ENCODE measurements around the gene FBXO30.

The FBXO30 gene, protein sequence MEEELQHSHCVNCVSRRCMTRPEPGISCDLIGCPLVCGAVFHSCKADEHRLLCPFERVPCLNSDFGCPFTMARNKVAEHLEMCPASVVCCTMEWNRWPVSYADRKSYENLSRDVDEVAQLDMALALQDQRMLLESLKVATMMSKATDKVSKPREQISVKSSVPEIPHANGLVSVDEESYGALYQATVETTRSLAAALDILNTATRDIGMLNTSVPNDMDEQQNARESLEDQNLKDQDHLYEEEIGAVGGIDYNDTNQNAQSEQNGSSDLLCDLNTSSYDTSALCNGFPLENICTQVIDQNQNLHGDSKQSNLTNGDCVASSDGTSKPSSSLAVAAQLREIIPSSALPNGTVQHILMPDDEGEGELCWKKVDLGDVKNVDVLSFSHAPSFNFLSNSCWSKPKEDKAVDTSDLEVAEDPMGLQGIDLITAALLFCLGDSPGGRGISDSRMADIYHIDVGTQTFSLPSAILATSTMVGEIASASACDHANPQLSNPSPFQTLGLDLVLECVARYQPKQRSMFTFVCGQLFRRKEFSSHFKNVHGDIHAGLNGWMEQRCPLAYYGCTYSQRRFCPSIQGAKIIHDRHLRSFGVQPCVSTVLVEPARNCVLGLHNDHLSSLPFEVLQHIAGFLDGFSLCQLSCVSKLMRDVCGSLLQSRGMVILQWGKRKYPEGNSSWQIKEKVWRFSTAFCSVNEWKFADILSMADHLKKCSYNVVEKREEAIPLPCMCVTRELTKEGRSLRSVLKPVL

DNA sequence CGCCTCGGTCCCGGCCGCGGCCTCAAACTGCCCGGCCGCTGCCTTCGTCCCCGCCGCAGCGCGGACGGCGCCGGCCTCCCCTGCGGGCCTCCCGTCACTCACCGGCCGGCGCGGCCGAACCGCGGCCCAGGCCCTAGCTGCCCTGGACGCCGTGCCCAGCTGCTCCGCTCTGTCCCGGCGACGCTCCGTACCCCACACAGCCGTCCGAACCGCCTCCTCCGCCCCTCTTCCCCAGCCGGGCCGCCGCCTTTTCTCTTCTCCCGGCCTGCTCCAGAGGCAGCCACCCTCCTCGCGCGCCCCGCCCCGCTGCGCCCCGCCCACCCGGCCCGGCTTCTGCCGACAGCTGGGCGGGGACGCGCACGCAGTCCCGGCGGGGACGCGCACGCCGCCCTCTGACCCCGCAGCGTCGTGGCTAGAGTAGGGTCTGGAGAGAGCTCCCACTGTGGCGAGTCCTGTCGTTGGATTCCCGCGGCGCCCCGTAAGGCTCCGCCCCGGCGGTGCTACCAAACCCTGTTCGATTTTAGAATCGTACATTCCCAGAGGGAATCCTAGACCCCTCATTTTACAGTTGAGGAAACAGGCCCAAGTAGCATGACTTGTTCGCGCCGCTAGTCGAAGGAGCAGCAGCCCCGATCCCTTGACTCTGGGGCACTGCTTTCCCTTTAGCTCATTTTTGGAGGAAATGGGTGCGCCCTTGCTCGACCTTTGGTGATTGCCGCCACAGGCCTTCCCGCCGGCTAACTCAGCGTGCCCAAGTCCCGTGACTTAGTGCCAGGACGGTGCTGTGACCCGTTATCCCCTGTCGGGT is at the start of gene FBXO30:
TSS of gene FBXO30 (minus strand) at position 295 of the 808 bp plus-strand sequence. CDS start 8,390 bp downstream, outside the sequence.
- peak; percentile 68 to 98 for DNase-seq

DNA sequence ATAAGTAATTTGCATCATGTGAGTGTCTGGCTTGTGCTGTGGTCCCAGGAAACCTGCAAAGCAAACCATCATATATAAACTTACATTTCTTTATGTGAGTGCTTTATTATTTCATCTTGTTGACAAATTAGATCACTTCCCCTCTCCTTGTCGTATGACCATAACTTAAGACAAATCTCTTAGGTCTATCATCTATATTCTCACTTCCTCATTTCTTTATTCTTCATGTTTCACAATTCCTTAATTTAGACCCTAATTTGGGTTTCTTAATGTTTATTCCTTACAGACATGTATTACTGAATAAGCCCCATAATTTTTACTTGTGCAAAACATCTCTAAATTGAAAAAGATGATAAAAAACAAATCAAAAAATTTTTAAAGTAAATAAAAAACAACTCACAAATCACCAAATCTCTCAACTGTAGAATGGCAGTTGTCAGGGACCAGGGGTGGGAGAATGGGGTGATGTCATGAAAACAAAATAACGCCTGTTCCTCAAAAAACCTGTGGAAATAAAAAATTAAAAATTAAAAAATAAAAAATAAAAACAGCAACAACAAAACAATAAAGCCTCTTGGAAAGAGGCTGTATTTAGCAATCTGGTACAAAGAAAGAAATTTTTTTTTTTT is 49.5 kb upstream of the FBXO30 start:
- DNase-seq: no peak

DNA sequence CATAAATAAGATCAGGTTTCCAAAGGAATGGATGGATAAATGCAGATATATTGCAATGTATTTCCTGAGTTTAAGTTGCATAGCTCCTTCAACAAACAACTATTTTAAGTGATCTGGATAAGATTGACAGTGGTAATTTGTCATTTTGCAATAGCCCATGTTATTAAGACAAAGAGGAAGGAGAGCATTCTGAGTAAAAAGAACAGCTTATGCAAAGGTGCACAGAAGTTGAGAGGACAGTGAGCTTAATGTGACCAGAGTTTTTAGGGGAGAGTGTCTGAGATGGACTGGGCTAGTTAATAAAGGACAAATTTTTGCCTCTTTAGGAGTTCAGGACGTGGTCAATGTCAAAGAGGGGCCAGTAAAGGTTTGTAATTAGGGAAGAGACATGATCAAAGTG is 48.8 kb upstream of the FBXO30 start:
- no peak for DNase-seq

DNA sequence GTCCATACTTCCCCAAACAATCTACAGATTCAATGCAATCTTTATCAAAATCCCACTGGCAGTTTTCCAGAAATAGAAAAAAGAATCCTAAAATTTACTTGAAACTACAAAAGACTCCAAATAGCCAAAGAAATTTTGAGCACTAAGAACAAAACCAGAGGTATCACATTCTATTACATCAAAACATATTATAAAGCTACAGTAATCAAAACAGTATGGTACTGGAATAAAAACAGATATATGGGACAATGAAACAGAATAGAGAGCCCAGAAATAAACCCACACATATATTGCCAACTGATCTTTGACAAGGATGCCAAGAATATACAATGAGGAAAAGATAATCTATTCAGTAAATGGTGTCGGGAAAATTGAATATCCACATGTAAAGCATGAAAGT is 46.0 kb upstream of the FBXO30 start:
- DNase-seq: no peak

DNA sequence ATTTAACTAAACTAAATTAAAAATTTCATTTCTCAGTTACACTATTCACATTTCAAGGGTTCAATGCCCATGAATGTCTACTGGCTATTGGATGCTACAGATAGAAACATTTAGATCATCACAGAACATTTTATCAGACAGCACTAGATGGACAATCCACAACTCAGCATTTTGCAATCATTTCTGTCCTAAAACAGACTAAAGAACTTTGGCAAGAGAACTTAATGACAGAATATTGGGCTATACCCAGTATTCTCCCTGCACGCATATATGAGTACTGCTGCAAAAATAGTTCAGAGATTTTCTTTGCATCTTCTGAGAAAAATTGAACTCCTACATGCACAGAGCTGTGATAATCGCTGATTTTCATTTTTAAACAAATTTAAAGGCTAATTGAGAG is 36.1 kb upstream of the FBXO30 start:
- DNase-seq: no peak

DNA sequence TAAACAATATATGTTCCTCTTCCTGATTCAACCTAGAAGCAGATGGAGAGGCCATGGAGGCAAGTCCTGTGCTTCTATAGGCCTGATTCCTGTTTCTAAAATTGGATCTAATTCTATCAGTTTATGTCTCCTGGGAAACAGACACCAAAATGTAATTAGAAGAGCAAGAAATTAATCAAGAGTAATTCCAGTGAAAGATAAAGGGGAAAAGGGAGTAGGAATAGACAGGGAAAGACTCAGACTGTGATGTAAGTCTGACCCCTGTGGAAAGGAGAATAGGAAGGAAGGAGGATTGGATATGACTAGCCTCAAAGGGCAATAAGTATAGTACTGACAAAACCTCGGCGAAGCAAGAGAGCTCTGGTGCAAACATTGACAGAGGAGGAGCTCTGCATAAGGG is 33.9 kb upstream of the FBXO30 start:
- DNase-seq: no peak

DNA sequence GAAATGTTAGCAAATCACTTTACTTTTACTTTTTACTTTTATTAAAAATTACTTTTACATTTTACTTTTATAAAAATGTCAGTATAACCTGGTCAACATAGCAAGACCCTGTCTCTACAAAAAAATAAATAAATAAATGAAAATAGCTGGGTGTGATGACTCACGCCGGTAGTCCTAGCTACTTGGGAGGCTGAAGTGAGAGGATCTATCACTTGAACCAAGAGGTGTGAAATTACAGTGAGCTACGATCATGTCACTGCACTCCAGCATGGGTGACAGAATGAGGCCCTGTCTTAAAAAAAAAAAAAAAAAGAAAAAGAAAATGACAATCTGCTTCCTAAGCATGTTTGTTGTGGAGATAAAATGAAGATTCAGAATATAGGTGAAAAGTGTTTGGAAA is 31.0 kb upstream of the FBXO30 start:
- no peak for DNase-seq

DNA sequence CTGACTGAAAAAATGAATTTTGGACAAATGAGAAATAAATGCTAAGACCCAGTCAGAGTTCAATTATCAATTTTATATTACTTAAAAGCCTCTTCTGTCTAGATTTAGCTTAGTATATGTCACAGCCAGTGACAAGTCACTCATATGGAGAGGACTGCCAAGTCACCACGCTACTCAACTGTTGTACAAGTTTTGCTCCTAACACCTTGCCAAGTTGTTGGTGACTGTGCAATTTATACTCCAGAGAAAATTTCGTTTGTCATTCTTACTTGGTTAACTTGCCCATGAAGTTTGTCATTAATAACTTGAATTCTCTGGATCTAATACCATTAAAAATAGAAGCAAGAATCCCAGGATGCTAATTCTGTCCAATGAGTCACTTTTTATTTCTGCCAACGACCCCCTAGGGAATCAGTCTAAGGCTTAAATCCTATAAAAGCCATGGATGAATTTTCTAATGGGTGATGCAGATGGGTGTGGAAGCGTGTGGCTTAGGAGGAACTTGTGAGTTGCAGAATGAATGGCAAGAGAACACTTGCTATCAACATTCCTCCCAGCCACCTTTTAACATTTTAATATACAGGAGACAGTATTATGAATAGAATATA is 30.4 kb upstream of the FBXO30 start:
- DNase-seq: no peak

DNA sequence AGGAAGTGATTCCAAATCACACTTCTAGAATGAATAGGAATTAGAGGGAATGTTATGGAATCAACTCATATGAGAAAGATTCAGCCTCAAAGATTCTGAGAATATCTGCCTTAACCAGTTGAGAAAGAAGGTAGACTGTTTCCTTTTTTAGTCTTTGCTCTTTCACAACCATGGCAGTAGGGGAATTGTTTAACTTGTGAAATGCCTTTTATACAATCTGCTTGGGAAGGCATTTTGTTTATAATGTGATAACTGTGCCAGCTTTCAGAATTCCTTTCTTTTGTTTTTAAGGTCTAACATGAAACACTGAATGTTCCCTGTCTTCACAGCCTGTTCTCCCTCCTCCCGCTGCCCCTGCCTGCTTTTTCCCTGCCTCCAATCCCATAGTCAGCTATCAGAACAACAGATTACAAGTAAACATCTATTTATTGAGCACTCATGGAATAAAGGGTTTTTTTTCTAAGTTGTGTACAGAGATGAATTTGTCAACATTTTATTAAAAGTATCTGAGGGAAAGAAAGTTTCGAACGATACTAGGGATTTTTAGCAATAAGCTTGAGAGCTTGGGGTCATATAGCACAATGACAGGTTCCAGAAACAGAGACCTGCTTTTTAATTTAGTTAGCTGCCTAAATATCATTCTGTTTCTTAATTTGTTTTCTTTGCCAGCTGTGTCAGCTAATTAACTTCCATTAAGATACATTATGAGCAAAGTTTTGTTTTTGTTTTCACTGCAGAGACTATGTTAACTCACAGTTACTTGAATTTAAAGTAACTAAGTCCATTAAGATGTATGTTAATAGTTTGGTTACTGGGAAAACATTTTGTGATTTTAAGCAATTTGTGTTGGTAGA is 28.3 kb upstream of the FBXO30 start:
- DNase-seq: no peak

DNA sequence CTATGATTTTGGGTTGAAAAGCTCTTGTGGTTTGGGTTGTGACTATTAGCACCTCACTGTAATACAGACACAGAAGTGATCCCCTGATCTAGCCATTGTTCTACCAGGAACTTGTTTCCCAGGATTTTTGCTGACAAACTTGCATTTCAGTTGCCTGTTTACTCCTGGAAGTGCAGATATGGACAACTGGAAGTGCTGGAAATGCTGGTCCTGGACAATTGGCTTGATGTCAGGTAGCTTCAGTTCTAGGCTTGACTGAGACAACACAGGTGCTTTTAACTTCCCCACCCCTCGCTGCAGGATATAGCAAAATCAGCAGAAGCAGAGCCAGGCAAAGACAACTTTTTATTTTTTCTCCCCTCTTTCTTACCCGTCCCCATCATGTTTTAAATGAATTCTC is 27.1 kb upstream of the FBXO30 start:
- no peak for DNase-seq

DNA sequence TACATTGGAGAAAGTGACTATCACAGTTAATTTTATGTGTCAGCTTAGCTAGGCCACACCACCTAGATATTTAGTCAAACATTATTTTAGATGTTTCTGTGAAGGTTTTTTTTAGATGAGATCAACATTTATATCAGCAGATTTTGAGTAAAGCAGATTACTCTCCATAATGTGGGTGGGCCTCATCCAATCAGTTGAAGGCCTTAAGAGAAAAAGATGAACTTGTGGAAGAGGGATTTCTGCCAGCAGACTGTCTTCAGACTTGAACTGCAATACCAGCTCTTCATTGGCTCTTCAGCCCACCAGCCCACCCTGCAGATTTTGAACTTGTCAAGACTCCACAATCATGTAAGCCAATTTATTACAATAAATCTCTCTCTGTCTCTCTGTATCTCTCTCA is 25.1 kb upstream of the FBXO30 start:
- no peak for DNase-seq

DNA sequence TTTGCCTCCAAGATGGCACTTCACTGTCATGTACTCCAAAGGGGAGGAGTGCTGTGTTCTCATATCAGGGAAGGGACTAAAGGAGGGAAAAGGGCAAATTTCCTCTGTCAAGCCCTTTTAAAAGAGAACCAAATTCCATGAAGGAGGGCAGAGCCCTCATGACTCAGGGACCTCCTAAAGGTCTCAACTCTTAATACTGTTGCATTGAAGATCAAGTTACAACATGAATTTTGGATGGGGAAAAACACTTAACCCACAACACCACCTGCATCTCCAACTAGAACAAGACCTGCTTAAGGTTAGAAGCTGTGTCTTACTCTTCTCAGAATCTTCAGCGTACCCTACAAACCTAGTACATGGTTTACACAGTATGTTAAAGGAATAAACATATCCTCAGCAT is 23.7 kb upstream of the FBXO30 start:
- DNase-seq: no peak

DNA sequence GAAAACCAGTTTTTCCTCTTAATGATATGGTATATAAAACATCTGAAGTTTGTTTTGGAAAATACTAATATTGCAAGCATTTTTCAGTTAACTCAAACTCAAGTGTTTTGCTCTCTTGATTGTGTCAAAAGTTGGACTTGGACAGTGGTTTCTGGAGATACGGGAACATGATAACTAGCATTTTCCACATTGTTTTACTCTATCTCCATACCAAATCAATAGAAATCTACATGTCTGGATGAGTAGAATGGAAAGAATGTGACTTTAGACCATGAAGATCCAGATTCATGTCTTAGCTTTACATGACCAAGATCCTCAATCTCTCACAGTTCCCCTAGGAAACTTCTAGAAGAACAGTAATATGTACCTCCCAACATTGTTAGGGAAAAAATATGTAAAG is 22.2 kb upstream of the FBXO30 start:
- no peak for DNase-seq

DNA sequence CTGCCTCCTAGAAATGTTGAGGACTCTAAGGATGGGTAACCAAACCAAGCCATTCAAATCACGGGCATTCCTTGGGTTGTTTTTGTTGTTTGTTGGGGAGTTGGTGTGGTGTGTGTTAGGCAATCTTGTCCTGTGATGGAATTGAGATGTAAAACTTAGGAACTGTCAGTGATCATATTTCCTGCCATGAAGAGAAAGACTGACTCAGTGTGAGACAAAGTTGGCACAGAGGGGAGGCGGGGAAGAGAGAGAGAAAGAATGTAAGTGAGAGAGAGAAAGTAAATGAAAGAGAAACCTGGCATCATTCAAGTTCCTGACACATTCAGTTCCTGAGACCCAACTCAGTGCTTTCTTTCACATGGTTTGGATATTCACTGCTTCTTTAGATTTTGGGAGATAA is 21.6 kb upstream of the FBXO30 start:
- peak in 1 of 2 donors; percentile 15 for DNase-seq

DNA sequence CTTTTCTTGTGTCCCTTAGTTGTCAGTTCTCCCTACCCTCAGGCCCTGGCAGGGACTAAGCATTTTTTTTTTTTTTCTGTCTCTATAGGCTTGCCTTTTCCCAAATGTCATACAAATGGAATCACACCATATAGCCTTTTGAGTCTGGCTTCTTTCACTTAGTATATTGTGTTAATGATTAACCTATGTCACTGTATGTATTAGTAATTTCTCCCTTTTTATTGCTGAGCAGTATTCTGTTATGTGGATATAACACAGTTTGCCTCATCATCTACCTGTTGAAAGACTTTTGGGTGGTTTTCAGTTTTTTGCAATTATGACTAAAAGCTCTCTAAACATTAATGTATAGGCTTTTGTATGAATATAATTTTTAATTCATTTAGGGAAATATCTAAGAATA is 16.0 kb upstream of the FBXO30 start:
- no peak for DNase-seq

DNA sequence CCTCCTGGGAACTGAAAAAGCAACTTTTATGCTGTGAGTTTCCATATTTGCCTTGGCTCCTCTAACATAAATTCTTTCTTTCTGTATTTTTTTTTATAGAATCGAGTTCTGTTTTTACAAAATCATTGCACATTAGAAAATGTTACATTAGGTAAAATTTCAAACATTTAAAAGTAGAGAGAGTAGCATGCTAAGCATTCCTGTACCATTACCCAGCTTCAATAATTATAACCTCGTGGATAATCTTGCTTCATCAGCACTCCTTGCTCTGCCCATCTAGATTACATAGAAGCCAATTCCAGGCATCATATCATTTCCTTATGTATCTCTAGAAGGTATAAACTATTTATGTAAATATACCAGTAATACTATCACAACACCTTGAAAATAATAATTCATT is 15.4 kb upstream of the FBXO30 start:
- no peak for DNase-seq

DNA sequence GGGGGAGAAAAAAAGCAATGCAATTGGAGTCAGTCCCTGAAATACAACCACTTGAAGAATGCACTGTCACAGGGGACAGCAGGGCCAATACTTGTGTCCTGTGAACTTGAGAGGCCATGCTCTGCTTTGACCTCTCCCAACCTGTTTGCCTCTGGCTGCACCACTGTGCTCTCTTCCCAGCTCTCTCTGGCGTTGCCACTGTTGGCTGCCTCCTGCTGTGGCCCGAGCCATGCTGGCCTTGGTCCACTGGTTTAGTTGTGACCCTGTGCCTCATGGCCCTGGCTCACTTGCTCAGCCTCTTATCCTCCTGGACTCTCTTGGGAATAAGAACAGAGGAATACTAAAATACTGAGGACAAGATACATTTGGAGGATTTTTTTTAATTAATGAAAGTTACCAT is 14.5 kb upstream of the FBXO30 start:
- DNase-seq: no peak

DNA sequence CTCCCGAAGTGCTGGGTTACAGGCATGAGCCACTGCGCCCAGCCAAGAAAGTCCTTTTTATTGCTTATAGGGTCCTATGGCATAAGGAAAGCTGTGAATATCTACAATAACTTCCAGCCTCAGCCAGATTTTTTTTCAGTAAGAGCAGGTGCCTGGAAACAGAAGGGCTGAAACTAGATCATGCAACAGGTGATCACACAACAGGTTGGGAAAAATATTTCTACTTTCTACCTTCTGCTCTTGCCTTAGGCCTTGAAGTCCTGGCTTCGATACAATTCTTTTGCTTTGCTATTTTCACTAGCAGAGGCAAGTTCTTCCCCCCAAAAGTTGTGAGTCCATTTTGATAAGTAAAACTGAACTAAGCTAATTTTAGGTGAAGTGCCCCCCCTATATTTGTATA is 9.7 kb upstream of the FBXO30 start:
- no peak for DNase-seq

DNA sequence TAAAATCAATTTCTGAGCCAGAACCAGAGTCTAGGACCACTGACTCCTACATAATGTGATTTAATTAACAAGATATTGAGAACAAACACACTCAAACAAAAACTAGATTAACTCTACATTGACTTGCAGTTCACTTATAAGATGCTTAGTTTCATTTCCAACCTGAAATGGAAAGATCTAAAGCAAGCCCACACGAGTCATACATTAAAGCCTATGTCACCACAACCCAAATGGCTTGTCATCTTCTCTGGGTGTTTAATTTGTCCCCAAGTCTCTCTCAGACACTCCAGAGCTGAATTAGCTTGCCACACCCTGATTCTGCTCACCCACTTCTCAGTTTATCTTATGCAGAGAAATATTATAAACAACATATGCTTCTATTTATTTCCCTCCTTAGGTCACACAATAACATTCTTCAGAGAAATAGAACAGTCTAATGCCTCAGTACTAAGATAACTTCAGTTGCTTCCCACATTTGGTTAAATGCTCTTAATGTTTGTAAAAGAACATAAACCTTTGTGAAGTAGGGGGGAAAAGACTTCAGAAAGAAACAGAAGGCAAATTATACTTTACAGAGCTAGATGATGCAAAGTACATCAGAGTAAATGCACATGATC is 8.8 kb upstream of the FBXO30 start:
- DNase-seq: no peak

DNA sequence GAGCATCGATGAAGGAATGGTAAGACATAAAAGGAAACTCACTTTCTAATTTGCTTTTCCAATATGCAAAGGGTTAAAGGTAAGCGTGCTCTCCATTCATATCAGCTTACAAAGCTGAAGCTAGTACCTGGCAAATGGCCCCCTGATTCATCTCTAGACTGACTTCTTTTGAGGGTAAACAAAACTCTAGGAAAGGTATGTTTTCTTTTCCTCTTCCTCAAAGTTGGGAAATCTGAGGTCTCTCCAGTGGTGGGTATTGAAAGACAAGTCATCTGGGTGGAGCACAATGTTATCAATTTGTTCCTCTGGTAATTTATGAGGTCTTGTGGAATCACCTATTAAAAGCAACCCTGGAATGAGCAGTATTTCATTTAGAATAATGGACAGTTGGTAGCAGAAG is 7.9 kb upstream of the FBXO30 start:
- no peak for DNase-seq

DNA sequence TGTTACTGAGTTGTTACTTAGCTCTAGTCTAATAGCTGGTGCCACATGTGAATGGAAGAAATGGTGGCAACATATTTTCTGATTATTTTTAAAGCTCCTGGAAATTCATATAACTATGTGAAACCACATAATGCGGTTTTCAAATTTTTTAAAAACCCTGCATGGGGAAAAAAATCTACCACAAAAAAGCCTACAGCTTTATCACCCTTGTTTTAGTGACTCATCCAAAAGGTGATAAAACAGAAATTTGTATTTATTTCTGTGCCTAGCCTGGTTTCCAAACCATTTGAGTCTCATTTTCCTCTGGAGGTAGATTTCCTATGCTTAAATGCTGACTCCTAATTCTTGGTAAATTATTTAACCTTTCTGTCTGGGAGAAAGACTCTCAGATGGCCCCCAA is 5.4 kb upstream of the FBXO30 start:
- no peak for DNase-seq

Data from bone marrow (tissue), 2 donors.